GM10248 (cell line): ENCODE measurements around the gene ST3GAL3.

ENCODE experiments used
- CTCF ChIA-PET: fragments of 300-600 bp; sonication (Branson Sonifier 250); formaldehyde crosslinking; extraction: SDS; loops from one replicate; lab custom pipeline; 2021; ENCODE audit warnings: antibody characterized with exemption; lab: Yijun Ruan, JAX
- POLR2A ChIA-PET: fragments of 350-650 bp; sonication (Branson Sonifier 250); formaldehyde crosslinking; extraction: SDS; loops from one replicate; lab custom pipeline; 2020; ENCODE audit warnings: antibody characterized with exemption; lab: Yijun Ruan, JAX
- DNase-seq: peaks from one replicate; pipeline ENCODE4 v3.0.0; 2012; ENCODE audit errors: extremely low spot score
- CTCF ChIP-seq: IDR thresholded peaks from 2 replicates; pipeline ENCODE4 v1.5.1; 2012; ENCODE audit warnings: mild to moderate bottlenecking, low read depth; ENCODE audit errors: extremely low read depth, missing control alignments, control extremely low read depth

ST3GAL3 gene

GRCh38 chr1:43847882-43848281 is 140.5 kb downstream of the ST3GAL3 start:
- no peak for DNase-seq
- ChIA-PET POLR2A (no interaction called here), CTCF (interaction anchor here (1.9 kb wide), 1 partner anchor 10 kb away, joined by 6 read pairs; no protein-coding TSS in a partner anchor)
- TF ChIP-seq CTCF = no peak

DNA sequence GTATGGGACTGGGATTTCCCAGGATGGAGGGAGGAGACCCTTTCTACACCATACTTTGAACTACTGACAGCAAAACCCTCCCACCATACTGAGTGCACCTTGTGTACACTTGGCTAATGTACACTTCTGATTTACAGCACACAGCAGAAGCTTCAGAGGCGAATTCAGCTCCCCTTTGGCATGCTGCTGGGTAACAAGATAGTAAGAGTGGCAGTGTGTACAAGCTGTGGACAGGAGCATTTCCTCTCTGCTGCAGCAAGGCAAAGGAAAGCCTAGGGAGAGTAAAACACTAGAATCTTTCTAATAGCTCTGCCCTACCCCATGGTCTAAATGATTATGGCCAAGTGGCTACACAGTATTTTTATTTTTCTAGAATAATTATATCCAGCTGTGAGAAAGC is 142.3 kb downstream of the ST3GAL3 start:
- no peak for TF ChIP-seq CTCF
- POLR2A ChIA-PET = no interaction called here
- CTCF ChIA-PET = interaction anchor here (0.7 to 3.2 kb wide), 7 partner anchors 8 to 87 kb away, joined by 3 to 15 read pairs (median 6); no protein-coding TSS in a partner anchor
- no peak for DNase-seq

DNA sequence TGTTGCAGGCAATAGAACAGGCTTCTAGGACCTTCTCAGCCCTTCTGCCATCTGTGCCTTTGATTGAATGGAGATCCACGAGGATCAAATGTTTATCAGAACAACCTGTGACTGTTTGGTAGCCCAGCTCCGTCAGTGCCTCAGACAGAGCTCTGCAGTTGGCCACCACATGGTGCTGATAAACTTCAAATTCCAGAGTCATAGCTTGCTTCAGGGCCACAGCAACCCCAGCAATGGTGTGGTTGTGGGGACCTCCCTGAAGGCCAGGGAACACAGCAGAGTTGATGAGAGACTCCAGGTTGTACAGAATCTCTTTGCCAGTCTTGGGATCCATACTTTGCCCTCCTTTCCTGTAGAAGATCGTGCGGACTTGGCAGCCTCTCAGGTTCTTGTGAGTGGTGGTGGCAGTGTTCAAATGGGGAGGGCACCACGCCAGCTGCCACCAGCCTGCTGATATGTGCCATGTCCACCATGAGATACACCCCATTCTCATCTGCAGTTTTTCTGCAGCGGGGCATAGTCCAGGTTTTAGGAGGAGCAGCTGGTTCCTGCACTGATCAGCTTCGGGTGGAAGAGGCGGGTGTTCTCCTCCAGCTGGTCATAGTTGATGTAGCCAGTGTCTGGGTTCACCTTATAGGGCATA is 143.4 kb downstream of the ST3GAL3 start:
- POLR2A ChIA-PET = no interaction called here
- CTCF ChIA-PET = interaction anchor here (1.1 to 3.2 kb wide), 4 partner anchors 12 to 88 kb away, joined by 3 to 15 read pairs (median 9); no protein-coding TSS in a partner anchor
- no peak for DNase-seq
- no peak for TF ChIP-seq CTCF

DNA sequence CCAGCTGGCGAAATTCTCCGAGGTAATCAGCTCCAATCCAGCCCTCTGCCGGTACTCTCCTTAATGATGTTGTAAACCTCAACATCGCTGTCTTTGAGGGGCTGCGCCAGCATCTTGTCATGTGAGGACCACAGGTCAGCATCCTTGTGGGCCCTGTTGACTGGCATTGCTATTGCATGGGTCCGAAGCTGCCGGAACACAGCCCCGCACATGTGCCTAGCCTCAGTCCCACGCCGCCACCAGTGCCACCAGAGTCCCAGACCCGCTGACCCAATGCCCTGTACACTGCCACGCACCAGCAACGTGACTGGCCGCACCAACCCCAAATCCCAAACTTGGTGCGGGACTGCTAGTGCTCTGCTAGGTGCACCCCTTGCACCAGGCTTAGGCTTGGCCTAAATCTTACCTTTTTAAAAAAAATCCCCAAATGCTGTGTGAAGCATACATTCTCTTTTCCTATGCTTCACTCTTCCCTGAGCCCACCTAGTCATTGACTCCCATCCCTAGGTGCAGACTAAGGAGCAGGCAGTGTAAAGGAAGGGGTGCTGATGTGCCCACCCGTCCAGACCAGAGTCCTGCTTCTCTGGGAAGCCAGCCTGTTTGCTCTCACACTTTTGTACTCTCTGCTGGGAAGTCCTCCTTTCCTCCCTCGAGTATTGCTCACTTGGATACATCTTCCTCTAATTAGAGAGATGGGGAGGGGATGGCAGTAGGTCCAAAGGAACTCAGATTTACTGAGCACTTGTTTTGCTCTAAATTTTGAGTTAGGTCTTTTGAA is 144.4 kb downstream of the ST3GAL3 start:
- no peak for TF ChIP-seq CTCF
- no peak for DNase-seq
- ChIA-PET CTCF (interaction anchor here (1.1 to 3.2 kb wide), 3 partner anchors 11 to 83 kb away, joined by 3 to 15 read pairs (median 9); no protein-coding TSS in a partner anchor), POLR2A (no interaction called here)

DNA sequence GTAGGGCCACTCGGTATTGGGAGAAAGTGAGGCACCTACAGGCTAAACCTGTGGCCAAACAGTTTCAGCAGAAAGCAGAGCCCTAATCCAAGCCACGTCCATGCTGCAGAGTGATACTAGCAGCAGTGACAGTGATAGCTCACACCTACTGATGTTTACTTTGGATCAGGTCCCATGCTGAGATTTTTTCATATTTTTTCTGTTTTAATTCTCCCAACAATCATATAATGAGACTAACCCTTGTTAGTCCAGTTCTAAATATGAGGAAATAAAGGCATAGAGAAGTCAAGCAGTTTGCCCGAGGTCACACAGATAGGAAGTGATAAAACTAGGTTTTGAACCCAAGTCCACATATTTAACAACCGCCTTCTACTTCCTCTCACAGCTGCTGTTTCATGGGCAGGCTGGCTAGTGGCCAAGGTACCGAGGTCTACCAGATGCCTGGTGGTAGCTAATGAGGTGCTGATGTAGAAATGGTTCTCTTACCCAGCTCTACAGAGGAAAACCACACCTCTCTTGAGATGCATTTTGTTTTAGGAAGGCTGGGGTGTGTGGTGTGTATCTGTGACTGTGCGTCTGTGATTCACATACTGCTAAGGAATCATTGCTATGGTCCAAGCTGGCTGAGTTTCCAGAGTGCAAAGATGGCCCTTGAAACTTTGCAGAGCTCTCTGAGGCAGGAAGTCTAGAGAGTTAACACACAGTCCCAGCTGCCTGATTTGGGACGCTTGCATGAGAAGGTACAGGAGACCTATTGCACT is 146.0 kb downstream of the ST3GAL3 start:
- no peak for TF ChIP-seq CTCF
- CTCF ChIA-PET = interaction anchor here (0.7 to 1.9 kb wide), 5 partner anchors 11 to 89 kb away, joined by 3 to 11 read pairs (median 6); no protein-coding TSS in a partner anchor
- DNase-seq = peak; percentile 40
- POLR2A ChIA-PET = no interaction called here

- ChIA-PET CTCF (interaction anchor here (1.4 to 1.9 kb wide), 3 partner anchors 10 to 91 kb away, joined by 6 to 11 read pairs (median 8); no protein-coding TSS in a partner anchor), POLR2A (no interaction called here)
- no peak for TF ChIP-seq CTCF
- DNase-seq = no peak
Measured at GRCh38 chr1:43854473-43854872, 147.1 kb downstream of the ST3GAL3 start.
